Stimulated activated naive B cell treated with anti-CD40 and anti-IgM and Interleukin-4, amounts not matched to agents 10 μg/mL and 1 μg/mL and 100 μg/mL, for 72 hours (primary cell): ENCODE data around the gene ZNF470.
A peak's percentile ranks its signal among the peaks of the same experiment; 100 is the strongest.

ENCODE experiments used
- ATAC-seq, 2 donors: fragments of 150-1000 bp; cut with Tn5 transposase; replicated peaks; 2 replicates each; pipeline ENCODE4 v1.10.0; 2021; ENCODE audit warnings: moderate library complexity in 1 of 2
- DNase-seq: peaks from one replicate; pipeline ENCODE4 v3.0.0; 2021
- H3K27ac Mint-ChIP-seq: one replicate; pipeline ENCODE4 v1.8.0; 2022; ENCODE audit warnings: mild to moderate bottlenecking, mixed read lengths
- H3K27me3 Mint-ChIP-seq, 2 donors: one replicate each; pipeline ENCODE4 v1.8.0; 2022; ENCODE audit warnings: mixed read lengths in 2 of 2
- H3K36me3 Mint-ChIP-seq, 2 donors: one replicate each; pipeline ENCODE4 v1.8.0; 2022; ENCODE audit warnings: mixed read lengths in 2 of 2, mild to moderate bottlenecking in 1 of 2
- H3K4me1 Mint-ChIP-seq, 2 donors: one replicate each; pipeline ENCODE4 v1.8.0; 2022; ENCODE audit warnings: mixed read lengths in 2 of 2, mild to moderate bottlenecking in 1 of 2
- H3K4me3 Mint-ChIP-seq, 2 donors: one replicate each; pipeline ENCODE4 v1.8.0; 2022; ENCODE audit warnings: mild to moderate bottlenecking in 2 of 2, mixed read lengths in 2 of 2, moderate library complexity in 1 of 2
- H3K9me3 Mint-ChIP-seq, 2 donors: one replicate each; pipeline ENCODE4 v1.8.0; 2022; ENCODE audit warnings: mixed read lengths in 2 of 2, mild to moderate bottlenecking in 1 of 2

The ZNF470 gene

GRCh38 chr19:56594446-56594782 lies 27.1 kb downstream of the ZNF470 start:
- Mint-ChIP-seq H3K9me3 (peaks cover 14 to 23% of the 10 kb centered on the region in 2 donors), H3K27ac (peak overlapping the region; percentile 85), H3K27me3 (peaks cover 6 to 12% of the 10 kb centered on the region in 2 donors), H3K4me3 (peak overlapping the region; percentile 86 to 96), H3K4me1 (peaks cover 20 to 33% of the 10 kb centered on the region in 2 donors), H3K36me3 (peaks cover 7 to 24% of the 10 kb centered on the region in 2 donors)
- no peak for ATAC-seq
- no peak for DNase-seq

GRCh38 chr19:56594783-56595547 lies 27.7 kb downstream of the ZNF470 start, which contains the start of gene ZNF71:
Gene ZNF71, plus strand, starts transcription at chr19:56595302. Its CDS starts 6,257 bp downstream, at chr19:56601559.
- H3K9me3 Mint-ChIP-seq: peaks cover 13 to 23% of the 10 kb centered on the region in 2 donors

GRCh38 chr19:56595548-56595899 lies 28.3 kb downstream of the ZNF470 start:
- Mint-ChIP-seq H3K9me3 (peaks cover 10 to 20% of the 10 kb centered on the region in 2 donors), H3K36me3 (peaks cover 9 to 27% of the 10 kb centered on the region in 2 donors), H3K27ac (peak overlapping the region; percentile 85), H3K27me3 (peaks cover 3 to 4% of the 10 kb centered on the region in 2 donors), H3K4me3 (peak overlapping the region; percentile 86 to 96), H3K4me1 (peaks cover 20 to 33% of the 10 kb centered on the region in 2 donors)
- ATAC-seq (peak; percentile 44 to 54), DNase-seq (no peak)

More at GRCh38 chr19:56594783-56595547, 27.7 kb downstream of the ZNF470 start, which contains the start of gene ZNF71:
- H3K27me3 Mint-ChIP-seq: peaks cover 6 to 10% of the 10 kb centered on the region in 2 donors
- DNase-seq (peak; percentile 88), ATAC-seq (peak; percentile 96 to 97)
- peaks cover 20 to 33% of the 10 kb centered on the region in 2 donors for H3K4me1 Mint-ChIP-seq
- H3K27ac Mint-ChIP-seq: peak within 1 kb of the TSS; percentile 85
- H3K4me3 Mint-ChIP-seq: peak within 1 kb of the TSS; percentile 86 to 96
- peaks cover 7 to 27% of the 10 kb centered on the region in 2 donors for H3K36me3 Mint-ChIP-seq

- Mint-ChIP-seq H3K27ac (no peak overlapping the region), H3K36me3 (peaks cover 18 to 35% of the 10 kb centered on the region in 2 donors), H3K4me3 (no peak overlapping the region), H3K4me1 (peaks cover 25 to 39% of the 10 kb centered on the region in 2 donors), H3K27me3 (no peaks in the 10 kb centered on the region), H3K9me3 (peaks cover 8 to 18% of the 10 kb centered on the region in 2 donors)
- ATAC-seq: no peak
- no peak for DNase-seq
Measured at GRCh38 chr19:56596676-56597075, 29.4 kb downstream of the ZNF470 start.

- H3K36me3 Mint-ChIP-seq: peaks cover 26 to 44% of the 10 kb centered on the region in 2 donors
- peaks cover 5 to 18% of the 10 kb centered on the region in 2 donors for H3K9me3 Mint-ChIP-seq
- ATAC-seq: no peak
Measured at GRCh38 chr19:56597696-56598095, 30.4 kb downstream of the ZNF470 start.

GRCh38 chr19:56601375-56601774 lies 34.1 kb downstream of the ZNF470 start:
- Mint-ChIP-seq H3K27ac (no peak overlapping the region), H3K4me3 (no peak overlapping the region), H3K27me3 (no peaks in the 10 kb centered on the region), H3K36me3 (peaks cover 38 to 67% of the 10 kb centered on the region in 2 donors), H3K4me1 (peaks cover 10 to 16% of the 10 kb centered on the region in 2 donors), H3K9me3 (peaks cover 8 to 16% of the 10 kb centered on the region in 2 donors)
- ATAC-seq (no peak), DNase-seq (no peak)

More at GRCh38 chr19:56597696-56598095, 30.4 kb downstream of the ZNF470 start:
- Mint-ChIP-seq H3K4me1 (peaks cover 26 to 39% of the 10 kb centered on the region in 2 donors), H3K27ac (no peak overlapping the region), H3K27me3 (no peaks in the 10 kb centered on the region), H3K4me3 (no peak overlapping the region)
- DNase-seq: no peak

GRCh38 chr19:56603829-56604228 lies 36.6 kb downstream of the ZNF470 start:
- Mint-ChIP-seq H3K27me3 (no peaks in the 10 kb centered on the region), H3K4me1 (peaks cover 5 to 6% of the 10 kb centered on the region in 2 donors), H3K36me3 (peaks cover 52 to 75% of the 10 kb centered on the region in 2 donors), H3K9me3 (peaks cover 9 to 17% of the 10 kb centered on the region in 2 donors), H3K4me3 (no peak overlapping the region), H3K27ac (no peak overlapping the region)
- no peak for DNase-seq
- no peak for ATAC-seq

GRCh38 chr19:56608274-56608964 lies 41.2 kb downstream of the ZNF470 start:
- Mint-ChIP-seq H3K4me3 (no peak overlapping the region), H3K4me1 (peaks cover 0 to 4% of the 10 kb centered on the region in 2 donors), H3K27ac (no peak overlapping the region), H3K36me3 (peaks cover 56 to 80% of the 10 kb centered on the region in 2 donors), H3K9me3 (peaks cover 15 to 18% of the 10 kb centered on the region in 2 donors), H3K27me3 (no peaks in the 10 kb centered on the region)
- no peak for DNase-seq
- ATAC-seq: no peak

GRCh38 chr19:56611288-56611687 lies 44.0 kb downstream of the ZNF470 start:
- Mint-ChIP-seq H3K36me3 (peaks cover 81 to 93% of the 10 kb centered on the region in 2 donors), H3K27ac (no peak overlapping the region), H3K27me3 (no peaks in the 10 kb centered on the region), H3K9me3 (peaks cover 28 to 29% of the 10 kb centered on the region in 2 donors), H3K4me1 (peaks cover 5 to 7% of the 10 kb centered on the region in 2 donors), H3K4me3 (no peak overlapping the region)
- DNase-seq (no peak), ATAC-seq (no peak)

GRCh38 chr19:56612737-56613136 lies 45.5 kb downstream of the ZNF470 start:
- DNase-seq: no peak
- H3K27ac Mint-ChIP-seq: no peak overlapping the region
- H3K27me3 Mint-ChIP-seq: no peaks in the 10 kb centered on the region
- no peak overlapping the region for H3K4me3 Mint-ChIP-seq
- H3K9me3 Mint-ChIP-seq: peaks cover 31 to 36% of the 10 kb centered on the region in 2 donors
- no peak for ATAC-seq
- peaks cover 5 to 7% of the 10 kb centered on the region in 2 donors for H3K4me1 Mint-ChIP-seq
- peaks cover 84 to 96% of the 10 kb centered on the region in 2 donors for H3K36me3 Mint-ChIP-seq

- Mint-ChIP-seq H3K4me3 (no peak overlapping the region), H3K9me3 (peaks cover 30 to 44% of the 10 kb centered on the region in 2 donors), H3K27ac (no peak overlapping the region), H3K36me3 (peaks cover 84 to 96% of the 10 kb centered on the region in 2 donors), H3K27me3 (no peaks in the 10 kb centered on the region), H3K4me1 (peaks cover 5 to 10% of the 10 kb centered on the region in 2 donors)
- DNase-seq (no peak), ATAC-seq (no peak)
Measured at GRCh38 chr19:56613639-56614038, 46.4 kb downstream of the ZNF470 start.

- peaks cover 90 to 95% of the 10 kb centered on the region in 2 donors for H3K36me3 Mint-ChIP-seq
- H3K27me3 Mint-ChIP-seq: no peaks in the 10 kb centered on the region
- no peak for DNase-seq
- H3K4me3 Mint-ChIP-seq: no peak overlapping the region
- peaks cover 5 to 10% of the 10 kb centered on the region in 2 donors for H3K4me1 Mint-ChIP-seq
- peaks cover 40% of the 10 kb centered on the region in 2 donors for H3K9me3 Mint-ChIP-seq
- no peak overlapping the region for H3K27ac Mint-ChIP-seq
- ATAC-seq: no peak
Measured at GRCh38 chr19:56617531-56617930, 50.3 kb downstream of the ZNF470 start.

GRCh38 chr19:56619121-56619520 lies 51.9 kb downstream of the ZNF470 start:
- H3K27me3 Mint-ChIP-seq: no peaks in the 10 kb centered on the region
- H3K4me3 Mint-ChIP-seq: no peak overlapping the region
- no peak overlapping the region for H3K27ac Mint-ChIP-seq
- peaks cover 35 to 37% of the 10 kb centered on the region in 2 donors for H3K9me3 Mint-ChIP-seq
- DNase-seq (no peak), ATAC-seq (no peak)
- peaks cover 5 to 6% of the 10 kb centered on the region in 2 donors for H3K4me1 Mint-ChIP-seq
- H3K36me3 Mint-ChIP-seq: peaks cover 86 to 95% of the 10 kb centered on the region in 2 donors

GRCh38 chr19:56622374-56622773 lies 55.1 kb downstream of the ZNF470 start:
- ATAC-seq: no peak

More at GRCh38 chr19:56622374-56622773, 55.1 kb downstream of the ZNF470 start:
- Mint-ChIP-seq H3K4me1 (peaks cover 0 to 3% of the 10 kb centered on the region in 2 donors), H3K4me3 (no peak overlapping the region), H3K27ac (no peak overlapping the region), H3K9me3 (peaks cover 23 to 28% of the 10 kb centered on the region in 2 donors), H3K36me3 (peaks cover 75 to 85% of the 10 kb centered on the region in 2 donors), H3K27me3 (no peaks in the 10 kb centered on the region)
- DNase-seq: no peak
